ENCODE data around the gene HOTAIR.

HOTAIR gene

DNA sequence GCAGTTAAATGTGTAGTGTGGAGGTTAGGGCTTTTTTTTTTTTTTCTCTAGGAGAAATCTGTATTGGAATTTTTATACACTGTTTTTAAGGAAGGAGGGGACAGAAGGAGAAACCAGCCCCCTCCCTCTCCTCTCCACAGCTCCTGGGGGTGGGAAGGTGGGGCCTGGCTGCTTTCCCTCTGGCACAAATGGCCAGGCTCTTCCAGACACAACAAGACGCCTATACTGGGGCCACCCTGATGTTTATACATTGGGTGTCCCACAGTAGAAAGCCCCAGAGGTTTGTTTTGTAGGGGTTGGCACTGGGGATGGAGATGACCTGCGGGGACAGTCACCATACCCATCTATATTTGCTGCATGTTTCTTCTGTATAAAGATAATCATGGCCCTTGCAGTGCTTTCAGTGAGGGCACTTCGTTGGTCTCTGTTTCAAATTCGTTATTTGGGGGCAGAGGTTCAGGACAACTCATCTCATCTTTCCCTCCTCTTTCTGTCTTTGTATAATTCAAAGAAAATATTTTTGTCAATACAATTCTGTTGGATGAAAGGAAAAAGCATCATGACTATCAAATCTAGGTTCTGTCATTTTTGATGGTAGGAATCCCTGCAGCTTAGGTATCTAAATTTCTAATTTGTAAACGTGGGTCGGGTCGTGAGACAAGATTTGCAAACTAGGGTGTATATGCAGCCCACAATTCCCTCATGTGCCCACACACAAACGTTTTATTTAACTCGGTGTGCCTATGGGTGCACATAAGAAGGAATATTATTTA lies 2.3 kb upstream of the HOTAIR start:
- DNase-seq (ENCODE audit: extremely low read depth in 1 of 2, low read depth in 1 of 2), result no peak

DNA sequence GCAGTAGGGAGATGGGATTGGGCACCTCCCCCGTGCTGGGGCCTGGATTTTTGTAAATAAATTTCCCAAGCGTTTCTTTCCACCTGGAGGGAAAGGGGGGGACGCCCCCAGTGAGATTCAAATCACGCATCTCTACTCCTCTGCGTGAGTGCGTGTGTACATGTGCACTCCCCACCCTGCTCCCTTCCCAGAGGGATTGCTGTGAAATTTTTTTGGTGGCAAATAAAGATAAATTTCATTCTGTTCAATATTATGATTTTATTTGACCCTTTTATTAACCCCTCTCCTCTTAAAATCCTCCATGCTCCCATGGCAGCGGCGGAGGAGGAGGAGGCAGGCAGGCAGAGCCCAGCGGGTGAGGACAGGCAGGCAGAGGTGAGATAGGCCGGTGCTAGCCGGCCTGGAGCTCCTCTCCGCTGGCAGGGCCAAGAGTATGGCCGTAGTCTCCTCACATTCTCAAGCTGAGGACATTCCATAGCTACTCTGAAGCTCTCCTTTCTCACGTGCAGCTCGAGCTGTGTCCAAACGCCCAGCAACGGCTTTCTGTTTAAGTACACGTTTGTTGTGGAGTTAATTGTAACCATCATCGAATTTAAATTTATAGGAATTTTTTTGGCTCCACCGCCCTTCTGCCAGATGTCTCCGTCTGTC lies 1.5 kb upstream of the HOTAIR start:
- DNase-seq (ENCODE audit: extremely low read depth in 1 of 2, low read depth in 1 of 2), result no peak

DNA sequence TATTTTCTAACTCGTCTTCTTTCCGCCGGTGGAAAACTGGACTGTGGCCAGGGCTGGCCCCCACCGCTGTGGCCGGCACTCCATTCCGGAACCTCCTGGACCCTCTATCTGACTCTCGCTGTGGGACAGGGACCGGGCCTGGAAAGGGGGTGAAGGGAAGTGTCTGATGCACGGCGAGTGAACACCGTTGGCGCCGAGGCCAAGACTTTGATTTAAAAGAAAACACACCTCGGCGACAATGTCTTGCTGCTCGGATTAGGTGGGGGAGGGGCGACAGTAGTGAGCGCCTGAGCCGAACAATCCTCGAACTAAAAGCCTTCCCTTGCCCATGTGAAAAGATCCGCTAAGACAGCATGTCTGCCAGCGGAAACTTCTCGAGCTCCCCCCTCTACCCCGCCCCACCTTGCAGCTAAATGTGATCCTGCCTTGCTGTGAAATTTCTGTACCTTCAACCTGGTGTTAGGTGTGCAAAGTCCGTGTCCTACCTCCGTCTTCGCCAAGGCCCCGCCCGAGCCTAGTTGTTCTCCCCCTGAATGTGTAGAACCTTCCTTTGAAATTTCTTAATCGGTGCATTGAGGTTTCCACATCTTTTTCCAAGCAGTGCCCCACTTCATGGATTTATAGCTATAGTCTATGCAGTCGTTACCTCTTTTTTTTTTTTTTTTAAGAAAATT lies 862 bp upstream of the HOTAIR start:
- DNase-seq (ENCODE audit: extremely low read depth in 1 of 2, low read depth in 1 of 2), result no peak

DNA sequence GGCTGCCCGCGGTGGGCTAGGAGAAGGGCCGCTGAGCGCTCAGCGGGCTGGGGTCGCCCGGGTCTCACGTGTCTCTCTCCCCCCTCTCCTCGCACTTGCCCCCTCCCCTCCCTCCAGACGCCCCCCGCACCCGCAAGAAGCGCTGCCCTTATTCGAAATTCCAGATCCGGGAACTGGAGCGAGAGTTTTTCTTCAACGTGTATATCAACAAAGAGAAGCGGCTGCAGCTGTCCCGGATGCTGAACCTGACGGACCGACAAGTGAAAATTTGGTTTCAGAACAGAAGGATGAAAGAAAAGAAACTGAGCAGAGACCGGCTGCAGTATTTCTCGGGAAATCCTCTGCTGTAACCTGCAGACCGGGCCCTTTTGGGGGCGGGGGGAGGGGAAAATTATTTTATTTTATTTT lies 314 bp upstream of the HOTAIR start:
- no peak for DNase-seq (ENCODE audit: extremely low read depth in 1 of 2, low read depth in 1 of 2)

DNA sequence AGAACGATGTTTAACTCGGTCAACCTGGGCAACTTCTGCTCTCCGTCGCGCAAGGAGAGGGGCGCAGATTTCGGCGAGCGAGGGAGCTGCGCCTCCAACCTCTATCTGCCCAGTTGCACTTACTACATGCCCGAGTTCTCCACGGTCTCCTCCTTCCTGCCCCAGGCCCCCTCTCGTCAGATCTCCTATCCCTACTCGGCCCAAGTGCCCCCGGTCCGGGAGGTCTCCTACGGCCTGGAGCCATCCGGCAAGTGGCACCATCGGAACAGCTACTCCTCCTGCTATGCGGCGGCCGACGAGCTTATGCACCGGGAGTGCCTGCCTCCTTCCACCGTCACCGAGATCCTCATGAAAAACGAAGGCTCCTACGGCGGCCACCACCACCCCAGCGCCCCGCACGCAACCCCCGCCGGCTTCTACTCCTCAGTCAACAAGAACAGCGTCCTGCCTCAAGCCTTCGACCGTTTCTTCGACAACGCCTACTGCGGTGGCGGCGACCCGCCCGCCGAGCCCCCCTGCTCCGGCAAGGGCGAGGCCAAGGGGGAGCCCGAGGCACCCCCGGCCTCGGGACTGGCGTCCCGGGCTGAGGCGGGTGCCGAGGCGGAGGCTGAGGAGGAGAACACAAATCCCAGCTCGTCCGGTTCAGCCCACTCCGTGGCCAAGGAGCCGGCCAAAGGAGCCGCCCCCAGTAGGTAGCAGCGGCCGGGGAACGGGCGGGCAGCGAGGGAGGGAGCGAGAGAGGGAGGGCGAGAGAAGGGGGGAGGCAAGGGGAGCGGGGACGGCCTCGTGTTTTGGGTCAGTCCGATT lies 1.3 kb downstream of the HOTAIR start:
- no peak for DNase-seq (ENCODE audit: extremely low read depth in 1 of 2, low read depth in 1 of 2)

- no peak for DNase-seq (ENCODE audit: extremely low read depth in 1 of 2, low read depth in 1 of 2)
Measured at GRCh38 chr12:53972722-53973235, 2.0 kb downstream of the HOTAIR start, which contains the start of gene HOXC11. Gene HOXC11, plus strand, starts transcription at chr12:53973126. Its CDS starts 116 bp downstream, at chr12:53973242.

DNA sequence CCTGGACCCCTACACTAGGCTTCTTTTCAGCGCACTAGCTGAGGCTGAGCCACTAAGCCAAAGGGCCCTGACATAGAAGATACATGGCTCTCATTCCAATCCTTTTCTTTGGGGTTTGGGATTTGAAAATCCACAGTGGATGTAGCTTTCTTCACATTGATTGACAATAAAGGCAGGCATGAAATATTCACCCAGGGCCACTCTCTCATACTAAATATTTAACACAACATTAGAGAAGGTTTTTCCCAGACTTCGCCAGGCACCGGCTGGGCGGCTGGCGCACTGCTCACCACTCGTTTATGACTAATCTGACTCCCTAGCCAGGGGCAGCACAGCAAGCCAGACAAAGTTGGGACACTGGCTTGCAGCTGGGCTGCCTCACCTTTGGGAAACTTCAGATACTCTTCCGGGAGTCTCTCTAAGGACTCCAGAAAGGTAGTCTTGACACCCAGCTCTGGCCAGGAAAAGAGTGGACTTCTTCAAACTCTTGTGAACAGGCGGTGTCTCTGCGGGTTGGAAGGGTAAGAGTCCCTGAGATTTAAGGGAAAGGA lies 2.5 kb downstream of the HOTAIR start:
- no peak for DNase-seq (ENCODE audit: extremely low read depth in 1 of 2, low read depth in 1 of 2)

- no peak for DNase-seq (ENCODE audit: extremely low read depth in 1 of 2, low read depth in 1 of 2)
Measured at GRCh38 chr12:53971686-53972085, 3.1 kb downstream of the HOTAIR start.

DNA sequence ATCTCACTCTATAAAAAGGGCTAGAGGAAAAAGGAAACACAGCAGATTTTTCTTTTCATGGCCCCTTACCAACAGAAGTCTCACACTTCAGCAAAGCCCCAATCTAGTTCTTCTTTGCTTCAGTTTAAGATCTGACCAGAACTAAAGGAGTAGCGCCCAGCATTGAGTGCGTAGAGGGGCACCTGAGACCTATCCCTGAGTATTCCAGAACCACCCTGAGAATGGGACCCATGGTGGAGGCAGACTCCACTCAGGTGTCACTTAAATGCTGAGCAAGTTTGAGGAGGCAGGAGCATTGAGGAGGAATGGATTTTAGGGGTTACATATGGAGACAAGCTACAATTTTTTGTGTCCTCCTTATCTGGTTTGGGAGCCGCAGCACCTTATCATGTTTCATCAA lies 3.6 kb downstream of the HOTAIR start:
- DNase-seq (ENCODE audit: extremely low read depth in 1 of 2, low read depth in 1 of 2), result no peak

DNA sequence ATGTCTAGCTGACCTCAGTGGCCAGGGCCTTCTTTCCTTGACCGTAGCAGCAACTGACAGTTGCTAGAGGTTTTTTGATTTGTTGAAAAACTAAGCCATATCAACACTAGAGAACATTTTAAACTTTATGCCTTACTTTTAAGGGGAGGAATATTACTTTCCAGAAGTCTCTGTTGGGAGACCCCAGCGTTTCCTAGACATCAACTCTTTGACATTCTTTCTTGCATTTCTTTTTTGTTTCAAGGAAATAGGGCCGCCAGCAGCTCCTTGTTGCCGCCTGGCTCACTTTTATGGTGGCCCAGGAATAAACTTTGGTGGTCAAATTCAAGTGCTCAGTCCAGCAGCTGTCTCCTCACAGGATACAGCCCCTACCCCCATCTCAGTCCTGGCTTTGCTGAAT lies 4.3 kb downstream of the HOTAIR start:
- no peak for DNase-seq (ENCODE audit: extremely low read depth in 1 of 2, low read depth in 1 of 2)

DNA sequence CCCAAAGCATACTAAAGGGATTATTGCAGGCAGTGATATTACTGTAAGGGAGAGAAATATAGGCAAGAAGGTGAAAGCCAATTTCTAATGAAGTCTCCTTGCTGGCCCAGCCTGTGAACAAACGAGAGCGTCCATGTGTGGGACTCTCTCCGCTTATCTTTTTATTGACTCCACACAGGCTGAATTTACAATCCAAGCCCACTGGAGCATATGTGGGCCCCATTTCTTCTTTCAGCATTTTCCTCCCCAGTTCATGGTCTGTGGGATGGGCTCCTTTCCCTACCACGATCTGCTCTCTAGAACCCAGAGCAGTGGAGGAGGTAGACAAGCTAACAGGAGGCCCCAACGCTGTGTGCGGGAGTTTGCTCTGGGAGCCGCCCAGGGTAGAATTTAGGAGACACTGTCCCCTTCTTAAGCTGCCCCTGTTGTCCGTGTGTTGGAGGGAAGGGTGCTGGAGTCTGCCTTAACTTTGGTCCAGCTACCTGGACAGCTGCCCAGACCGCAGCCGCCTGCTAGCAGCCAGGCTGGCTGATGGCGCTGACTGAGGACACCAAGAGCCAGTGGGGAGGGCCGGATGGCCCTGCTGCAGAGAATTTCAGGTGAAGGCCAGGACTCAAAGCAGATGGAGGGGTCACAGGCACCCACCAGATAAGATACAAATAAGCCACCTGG lies 5.0 kb downstream of the HOTAIR start:
- DNase-seq (ENCODE audit: extremely low read depth in 1 of 2, low read depth in 1 of 2), result no peak

DNA sequence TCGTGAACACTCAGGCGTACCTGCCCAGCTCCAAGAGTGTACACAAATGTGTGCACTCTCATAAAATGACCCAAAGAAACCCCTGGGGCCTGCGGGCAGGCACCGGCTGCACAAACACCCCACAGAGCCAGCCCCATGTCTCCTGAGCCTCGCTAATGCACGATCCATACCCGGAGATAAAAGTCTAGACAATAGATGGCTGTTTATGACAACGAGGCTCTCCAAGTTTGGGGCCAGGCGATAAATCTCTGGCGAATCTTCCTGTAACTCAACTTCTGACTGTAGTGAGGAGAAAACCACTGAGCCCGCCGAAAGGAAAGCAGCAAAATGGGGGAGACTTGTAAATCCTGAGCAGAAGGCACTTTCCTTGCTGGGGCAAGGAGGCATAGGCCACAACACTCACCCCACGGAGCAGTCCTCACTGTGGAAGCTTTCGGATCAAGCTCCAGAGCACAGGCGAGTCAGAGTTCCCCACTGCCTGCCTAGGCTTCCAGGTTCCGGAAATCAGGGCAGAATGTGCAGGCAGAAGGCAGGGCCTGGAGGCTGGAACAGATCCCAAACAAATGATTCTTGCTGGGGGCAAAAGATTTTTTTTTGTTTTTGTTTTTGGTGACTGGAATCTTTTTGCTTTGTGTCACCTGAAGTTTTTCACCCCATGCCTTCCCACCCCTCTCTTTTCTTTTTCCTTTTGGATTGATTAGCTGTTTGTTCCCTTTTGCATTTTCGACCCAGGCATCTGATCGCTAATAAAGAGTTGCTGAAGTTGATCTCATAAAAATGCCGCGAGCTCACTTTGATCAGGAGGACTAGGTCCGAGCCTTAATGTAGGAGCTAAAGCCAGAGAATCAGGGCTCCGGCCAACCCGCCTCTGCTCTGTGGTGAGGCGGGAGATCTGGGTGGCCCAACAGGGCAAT lies 6.3 kb downstream of the HOTAIR start:
- DNase-seq (ENCODE audit: extremely low read depth in 1 of 2, low read depth in 1 of 2), result no peak

GRCh38 chr12:53967421-53967925 lies 7.3 kb downstream of the HOTAIR start:
- no peak for DNase-seq (ENCODE audit: extremely low read depth in 1 of 2, low read depth in 1 of 2)

- DNase-seq (ENCODE audit: extremely low read depth in 1 of 2, low read depth in 1 of 2), result no peak
Measured at GRCh38 chr12:53966385-53967133, 8.2 kb downstream of the HOTAIR start.

DNA sequence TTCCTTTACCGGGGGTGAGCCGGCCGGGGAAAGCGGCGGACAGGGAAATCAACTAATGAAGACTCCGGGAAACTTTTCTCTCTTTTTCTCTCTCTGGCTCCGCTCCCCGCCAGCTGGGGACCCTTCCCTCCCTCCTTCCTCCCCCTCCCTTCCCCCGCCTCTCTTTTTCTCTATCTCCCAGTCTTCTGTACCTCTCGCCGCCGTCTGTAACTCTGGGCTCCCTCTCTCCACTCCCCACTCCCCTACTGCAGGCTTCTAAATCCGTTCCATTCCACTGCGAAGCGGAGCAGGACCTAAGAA lies 8.7 kb downstream of the HOTAIR start:
- no peak for DNase-seq (ENCODE audit: extremely low read depth in 1 of 2, low read depth in 1 of 2)

DNA sequence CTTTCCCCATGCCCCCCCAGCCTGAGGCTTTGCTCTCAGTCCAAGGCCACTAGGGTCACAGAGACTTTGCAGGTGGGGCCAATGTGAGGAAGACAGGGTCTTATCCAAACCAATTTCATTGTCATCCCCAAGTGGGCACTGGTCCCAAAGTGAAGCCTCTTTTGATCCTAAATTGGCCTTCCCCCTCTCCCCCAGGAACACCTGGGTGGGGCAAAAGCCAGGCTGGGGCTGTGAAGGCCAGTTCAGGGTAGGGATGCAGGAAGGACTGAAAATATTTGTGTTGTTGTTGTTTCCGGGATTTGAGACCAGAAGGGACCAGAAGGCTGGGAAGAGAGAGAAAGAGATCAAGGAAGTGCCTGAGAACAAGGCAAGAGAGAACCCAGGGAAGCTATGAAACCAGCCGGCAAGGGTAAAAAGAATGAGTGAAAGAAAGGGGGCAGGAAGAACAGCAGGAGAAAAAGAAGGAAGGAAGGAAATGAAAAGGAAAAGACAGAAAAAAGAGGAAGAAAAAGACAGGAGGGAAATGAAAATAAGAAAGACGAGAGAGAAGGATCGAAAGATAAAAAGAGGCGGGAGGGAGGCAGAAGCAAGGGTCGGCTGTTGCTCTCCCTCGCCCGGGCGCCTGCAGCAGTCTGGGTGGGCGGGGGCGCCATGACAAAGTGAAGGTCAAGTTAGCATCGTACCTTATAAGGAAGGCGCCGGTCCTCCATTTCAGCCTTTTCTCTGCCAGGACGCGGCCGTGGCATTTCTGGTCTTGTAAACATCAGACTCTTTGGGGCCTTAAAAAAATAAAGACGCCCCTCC lies 9.3 kb downstream of the HOTAIR start:
- DNase-seq (ENCODE audit: extremely low read depth in 1 of 2, low read depth in 1 of 2), result no peak

GRCh38 chr12:53964315-53964713 lies 10.4 kb downstream of the HOTAIR start:
- DNase-seq (ENCODE audit: extremely low read depth in 1 of 2, low read depth in 1 of 2), result no peak
